Bone marrow (tissue), 2 donors: ENCODE measurements around the gene TMEM80.
A peak's percentile ranks its signal among the peaks of the same experiment; 100 is the strongest.

Experiments
- DNase-seq, 2 donors: peaks; one replicate each; lab custom pipeline; 2025; lab: John Stamatoyannopoulos, UW

The TMEM80 gene

DNA sequence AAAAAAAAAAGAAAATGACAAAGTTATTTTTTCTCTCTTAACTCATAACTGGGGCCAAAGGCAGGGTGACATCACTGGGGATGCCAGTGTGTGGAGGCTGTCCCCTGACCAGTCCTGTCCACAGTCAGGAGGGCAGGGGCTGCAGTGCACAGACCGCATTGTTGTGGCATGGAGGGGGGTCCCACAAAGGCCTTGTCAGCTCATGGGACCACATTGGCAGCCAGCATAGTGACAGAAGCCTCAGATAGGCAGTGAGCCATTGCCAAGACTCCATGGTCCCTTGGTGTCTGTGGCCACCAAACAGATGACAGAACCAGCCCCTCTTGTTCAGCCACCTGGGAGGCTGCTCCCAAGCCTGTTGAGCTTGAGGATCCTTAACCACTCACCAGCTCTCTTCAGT, 4.1 kb downstream of the TMEM80 start:
- no peak for DNase-seq

DNA sequence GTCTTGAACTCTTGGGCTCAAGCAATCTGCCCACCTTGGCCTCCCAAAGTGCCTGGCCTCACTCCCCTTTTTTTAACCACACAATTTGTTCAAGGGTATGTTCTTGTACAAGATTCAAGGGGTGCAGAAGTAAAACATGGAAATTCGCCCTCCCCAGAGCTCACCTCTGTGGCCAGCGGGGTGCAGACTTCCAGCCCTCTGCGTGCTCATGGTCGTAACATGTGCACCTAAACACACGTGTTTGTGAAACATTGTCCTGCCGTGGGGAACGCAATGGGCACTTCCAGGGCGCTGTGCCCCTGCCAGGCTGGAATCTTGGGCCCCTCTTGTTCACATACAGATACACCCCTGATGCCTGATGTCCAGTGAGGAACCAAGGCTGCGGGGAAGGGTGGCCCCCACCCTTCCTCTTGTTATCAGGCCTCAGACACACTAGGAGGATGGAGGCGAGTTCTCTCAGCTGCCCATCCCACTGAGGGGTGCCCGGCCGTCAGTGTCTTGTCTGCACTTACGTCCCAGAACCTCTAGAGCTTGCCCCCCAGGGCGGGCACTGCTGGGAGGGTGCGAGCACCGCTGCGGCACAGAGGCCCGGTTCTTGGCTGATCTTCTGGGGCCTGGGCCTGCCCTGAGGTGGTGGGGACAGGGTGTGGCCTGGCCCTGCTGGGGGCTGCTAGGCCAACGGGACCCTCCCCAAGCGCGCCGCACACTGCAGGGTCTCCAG, 6.3 kb downstream of the TMEM80 start:
- no peak for DNase-seq

DNA sequence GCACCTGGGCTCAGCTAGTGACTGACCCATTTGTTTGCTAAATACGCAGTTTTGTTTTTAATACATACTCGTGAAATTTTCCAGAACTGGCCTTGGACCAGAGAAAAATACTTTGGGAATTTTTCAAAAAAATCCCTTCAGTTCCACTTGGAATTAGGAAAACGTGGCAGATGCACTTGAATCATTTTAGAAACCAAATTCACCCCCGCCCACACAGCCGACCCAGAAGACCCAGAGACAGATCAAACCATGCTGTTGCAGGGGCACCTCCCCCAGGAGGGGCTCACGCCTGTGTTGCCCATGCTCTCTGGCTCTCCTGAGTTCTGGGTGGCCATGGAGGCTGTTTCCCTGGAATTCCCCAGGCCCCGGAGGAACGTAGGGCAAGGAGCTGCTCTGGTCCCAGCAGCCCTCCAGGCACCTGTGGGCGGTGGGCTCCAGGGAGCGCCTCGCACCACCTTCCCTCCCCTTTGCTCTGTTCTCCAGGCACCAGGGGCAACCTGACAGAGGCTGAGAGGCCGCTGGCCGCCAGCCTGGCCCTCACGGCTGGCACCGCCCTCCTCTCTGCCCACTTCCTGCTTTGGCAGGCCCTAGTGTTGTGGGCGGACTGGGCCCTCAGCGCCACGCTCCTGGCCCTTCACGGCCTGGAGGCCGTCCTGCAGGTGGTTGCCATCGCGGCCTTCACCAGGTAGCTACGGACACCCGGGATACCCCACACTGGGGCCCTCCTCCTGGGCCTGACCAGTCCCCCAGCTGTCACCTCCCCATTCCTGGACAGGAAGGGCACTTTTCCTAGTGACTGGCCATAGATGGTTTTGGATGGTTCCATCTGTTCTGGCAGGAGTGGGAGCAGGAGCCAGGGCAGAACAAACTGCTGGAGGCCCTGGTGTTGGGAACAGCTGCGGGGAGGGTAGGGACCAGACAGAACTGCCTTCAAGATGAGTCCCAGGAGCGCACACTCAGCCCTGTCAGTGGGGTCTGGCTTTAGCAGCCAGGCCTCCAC, 7.1 kb downstream of the TMEM80 start:
- no peak for DNase-seq

DNA sequence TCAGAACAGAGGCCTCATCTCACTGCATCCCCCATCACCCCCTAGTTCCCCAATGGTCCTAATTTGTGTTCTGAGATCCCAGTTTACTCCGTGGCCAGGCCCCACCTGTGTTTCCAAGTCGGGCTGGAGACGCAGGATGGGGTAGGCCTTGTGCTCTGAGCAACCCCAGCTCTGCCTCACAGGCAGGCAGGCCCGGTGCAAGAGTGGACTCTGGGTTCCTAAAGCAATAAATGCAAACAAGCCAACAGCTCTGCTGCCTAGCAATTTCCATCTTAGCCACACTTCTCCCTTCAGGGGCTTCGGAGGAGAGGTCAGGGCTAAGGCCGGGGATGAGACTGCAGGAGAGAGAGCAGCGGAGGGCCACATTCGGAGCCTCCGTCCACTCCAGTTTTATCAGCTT, 7.9 kb downstream of the TMEM80 start:
- DNase-seq = no peak

DNA sequence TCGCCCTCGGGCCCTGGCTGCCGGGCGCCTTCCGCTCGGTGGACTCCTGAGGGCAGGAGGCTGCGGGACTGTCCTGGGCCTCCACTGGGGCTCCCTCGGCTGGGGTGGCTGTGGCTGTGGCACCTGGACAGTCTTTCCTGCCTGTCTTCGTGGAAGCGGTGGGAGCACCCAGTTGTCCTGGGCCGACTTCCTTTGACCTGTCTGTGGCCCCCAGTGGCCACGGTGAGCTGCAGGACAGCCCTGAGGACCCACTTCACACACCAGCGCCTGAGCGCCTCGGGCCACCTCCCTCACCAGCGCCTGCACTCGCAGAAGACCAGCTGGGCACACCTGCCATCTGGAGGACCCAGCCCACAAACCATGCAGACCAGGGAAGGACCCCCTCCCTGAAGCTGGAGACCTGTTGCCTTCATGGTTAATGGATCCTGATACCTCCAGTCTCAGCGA, 8.6 kb downstream of the TMEM80 start:
- DNase-seq = no peak

DNA sequence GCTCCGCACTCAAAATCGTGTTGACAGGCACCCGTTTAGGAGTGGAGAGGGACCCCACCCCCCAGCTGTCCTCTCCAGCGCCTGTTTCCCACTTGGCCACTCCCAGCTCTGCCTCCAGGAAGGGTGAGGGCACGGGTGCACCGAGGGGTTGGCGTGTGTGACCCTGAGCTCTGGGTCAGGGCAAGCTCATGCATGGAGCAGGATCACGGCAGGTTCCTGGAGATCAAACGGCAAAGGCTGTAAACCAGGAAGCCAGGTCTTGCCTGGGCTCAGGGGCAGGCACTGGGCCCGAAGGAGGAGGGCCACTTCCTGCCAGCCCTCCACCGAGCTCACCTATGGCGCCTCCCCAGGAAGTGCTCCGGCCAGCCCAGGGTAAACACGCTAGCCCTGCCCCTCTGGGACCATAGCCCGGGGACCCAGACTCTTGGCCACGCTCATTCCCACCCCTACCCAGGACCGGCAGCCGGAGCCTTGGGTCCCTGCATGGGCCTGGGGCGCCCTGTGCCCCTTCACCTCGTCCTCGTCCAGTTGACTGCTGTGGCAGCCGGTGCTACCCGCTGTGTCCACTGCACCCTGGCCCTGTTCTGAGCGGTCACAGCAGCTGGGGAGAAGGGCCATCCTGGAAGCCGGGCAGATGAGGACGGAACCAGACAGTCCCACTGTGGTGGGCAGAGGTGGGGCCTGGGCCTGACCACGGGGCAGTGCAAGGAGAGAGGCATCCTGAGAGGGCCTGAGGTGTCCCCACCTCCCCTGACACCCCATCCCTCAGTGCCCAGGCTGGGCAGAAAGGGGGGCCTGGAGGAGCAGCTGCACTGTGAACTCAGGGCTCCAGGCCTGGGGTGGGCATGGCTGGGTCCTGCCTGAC, 9.4 kb downstream of the TMEM80 start:
- DNase-seq = no peak

DNA sequence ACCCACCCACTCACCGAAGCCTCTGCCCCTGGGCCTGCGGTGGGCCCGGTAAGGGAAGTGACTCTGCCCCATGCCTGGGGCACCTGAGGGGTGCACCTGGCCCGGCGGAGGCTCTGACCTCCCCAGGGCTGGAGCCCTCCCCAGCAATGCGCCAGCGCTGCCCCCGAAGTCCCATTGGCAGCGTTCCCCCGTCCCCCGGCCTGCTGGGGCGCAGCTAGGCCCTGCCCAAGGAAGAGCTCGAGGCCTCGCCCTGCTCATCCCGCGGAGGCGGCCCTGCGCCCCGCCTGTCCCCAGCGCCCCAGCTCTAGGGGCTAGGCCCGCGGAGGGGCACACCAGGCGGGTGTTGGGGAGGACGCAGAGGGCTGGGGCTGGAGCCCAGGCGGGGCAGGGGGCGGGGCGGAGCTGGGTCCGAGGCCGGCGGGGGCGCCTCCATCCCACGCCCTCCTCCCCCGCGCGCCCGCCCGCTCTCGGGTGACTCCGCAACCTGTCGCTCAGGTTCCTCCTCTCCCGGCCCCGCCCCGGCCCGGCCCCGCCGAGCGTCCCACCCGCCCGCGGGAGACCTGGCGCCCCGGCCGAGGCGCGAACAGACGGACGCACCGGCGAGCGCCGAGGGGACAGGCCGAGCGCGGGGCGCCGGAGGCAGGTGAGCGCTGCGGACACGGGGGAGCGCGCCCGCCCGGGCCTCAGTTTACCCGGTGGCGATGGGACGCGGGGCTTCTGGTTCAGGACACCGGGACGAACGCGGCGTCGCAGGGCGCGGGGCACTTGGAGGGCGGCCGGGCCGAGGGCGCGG, 10.2 kb downstream of the TMEM80 start, which contains the start of gene EPS8L2:
Gene EPS8L2, plus strand, starts transcription at position 586 of the 793 bp plus-strand sequence. CDS start 3,177 bp downstream, outside the sequence.
- no peak for DNase-seq

DNA sequence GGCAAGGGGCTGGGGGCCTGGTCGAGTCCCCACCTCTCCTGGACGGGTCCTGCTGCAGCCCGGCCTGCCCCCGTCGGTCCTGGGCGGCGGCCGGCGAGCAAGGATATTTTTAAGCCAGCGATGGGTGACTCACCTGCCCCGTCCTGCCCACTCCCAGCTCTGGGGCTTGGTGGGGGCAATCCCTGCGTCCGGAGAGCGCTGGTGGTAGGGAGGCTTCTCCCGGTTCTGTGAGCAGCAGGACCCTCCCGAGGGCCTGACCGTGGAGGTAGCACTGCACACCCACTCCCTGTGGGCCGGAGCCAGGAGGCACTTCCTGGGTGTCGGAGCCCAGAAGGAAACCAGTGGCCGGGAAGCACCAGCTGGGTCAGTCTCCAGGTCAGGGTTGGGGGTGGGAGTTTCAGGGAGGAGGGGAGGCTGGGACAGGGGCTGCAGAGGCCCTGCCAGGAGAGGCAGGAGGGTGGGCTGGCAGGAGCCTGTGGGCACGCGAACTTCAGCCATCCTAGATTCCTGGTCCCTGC, 10.9 kb downstream of the TMEM80 start:
- no peak for DNase-seq

DNA sequence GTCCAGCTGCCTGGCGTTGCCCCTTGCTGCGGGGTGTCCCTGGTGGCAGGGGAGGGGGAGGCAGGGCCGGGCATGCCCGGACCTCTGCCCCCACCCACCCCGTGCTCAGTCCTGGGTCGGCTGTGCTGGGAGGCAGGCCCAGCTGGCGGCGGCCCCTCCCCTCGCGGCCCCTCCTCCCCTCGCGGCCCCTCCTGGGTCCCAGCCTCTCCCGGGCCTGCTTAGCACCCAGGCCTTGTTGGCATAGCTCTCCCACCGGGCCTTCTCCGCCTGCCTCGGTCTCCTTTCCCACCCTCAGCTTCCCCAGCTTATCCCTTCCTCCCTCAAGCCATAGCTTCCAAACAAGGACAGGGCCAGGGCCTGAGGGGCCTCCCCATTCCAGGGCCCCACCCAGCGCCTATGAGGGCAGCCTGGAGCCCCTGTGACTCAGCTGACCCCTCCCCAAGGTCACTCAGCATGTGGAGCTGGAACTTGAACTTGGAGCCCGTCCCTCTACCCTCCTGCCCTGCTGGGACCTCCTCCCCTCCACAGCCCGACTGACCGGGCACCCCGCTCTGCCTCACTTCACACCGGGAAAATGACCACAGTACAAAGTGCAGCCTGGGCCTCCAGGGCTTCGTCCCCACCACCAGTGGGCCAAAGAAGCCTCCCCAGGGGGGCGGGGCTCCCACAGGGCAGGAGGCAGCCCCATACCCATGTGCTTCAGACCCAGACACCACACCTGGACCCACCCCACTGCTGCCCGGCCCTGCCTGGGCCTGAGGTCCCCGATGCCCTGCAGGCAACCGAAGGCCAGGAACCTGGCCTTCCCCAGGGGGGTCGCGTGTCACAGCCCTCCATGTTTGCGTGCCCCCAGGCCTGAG, 11.6 kb downstream of the TMEM80 start:
- no peak for DNase-seq

DNA sequence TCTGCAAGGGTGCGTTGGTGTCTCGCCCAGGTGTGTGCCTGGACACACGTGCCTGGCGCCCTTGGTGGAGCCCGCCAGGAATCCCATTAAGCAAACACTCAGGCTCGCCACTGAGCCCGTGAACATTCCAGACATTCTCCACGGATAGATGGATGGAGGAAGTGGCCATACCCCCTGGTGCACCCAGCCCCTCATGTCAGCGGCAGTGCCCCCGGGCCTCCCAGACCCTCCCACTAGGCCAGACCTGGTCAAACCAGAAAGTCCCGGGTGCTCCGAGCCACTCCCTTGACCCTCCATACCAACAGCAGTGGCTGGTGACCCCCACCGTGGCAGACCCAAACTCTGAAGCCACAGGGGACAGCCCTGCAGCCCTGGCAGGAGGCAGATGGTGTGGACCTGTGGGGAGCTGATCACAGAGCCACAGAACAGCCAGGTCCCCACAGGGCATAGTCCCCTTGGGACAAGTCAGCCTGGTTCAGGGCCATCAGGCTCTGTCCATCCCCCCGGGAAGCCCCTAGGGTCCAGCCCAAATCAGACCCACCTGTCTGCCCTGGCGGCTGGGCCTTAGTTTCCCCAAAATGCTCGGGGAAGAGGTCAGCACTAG, 12.3 kb downstream of the TMEM80 start:
- no peak for DNase-seq

DNA sequence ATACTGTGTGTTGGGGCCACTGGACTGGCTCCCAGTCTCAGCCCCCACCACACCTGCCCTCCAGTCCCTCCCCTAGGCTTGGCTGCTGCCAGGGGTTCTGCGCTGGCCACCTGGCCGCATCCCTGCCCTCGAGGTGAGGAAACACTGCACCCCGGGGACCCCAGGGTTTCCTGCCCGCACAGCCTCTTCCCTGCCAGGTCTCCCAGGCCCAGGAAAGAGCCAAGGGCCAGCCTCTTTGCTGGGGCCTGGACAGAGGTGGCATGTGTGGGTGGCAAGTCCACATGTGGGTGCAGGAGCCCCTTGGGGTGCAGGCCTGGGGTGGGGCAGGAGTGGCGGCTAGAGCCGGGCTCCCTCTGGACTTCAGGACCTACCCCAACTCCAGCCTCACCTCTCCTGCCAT, 12.9 kb downstream of the TMEM80 start:
- no peak for DNase-seq

DNA sequence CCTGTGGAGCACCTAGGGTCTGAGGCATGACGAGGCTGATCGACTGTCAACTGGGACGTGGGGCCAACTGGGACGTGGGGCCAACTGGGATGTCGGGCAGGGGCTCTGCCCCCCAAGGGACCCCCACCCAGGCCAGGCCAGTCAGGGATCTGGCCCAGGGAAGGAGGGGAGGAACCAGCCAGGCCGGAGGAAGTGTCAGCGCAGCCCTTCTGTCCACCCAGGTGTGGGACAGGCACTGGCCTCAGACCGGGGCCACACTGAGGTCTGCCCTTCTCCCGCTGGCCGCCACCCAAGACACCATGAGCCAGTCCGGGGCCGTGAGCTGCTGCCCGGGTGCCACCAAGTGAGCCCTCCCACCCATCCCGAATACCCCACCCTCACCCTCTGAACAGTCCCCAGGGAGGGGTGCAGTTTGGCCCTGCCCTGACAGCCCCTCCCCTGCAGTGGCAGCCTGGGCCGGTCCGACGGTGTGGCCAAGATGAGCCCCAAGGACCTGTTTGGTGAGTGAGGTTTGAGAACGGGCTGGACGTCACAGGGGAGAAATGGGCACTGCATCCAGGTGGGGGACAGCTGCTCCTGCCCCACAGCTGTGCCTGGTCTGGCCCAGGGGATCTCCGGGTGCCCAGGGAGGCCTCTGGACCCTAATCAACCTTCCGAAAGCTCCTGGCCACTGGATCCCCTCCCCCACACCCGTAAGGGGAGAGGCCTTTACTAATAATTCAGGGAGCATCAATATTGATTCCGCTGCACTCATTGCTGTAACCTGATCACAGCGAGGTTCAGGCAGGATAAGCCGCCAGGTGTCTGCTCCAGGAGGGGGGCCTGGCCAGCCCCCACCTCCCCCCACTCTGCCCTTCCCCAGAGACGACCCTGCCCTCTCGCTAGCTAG, 13.7 kb downstream of the TMEM80 start:
- no peak for DNase-seq

DNA sequence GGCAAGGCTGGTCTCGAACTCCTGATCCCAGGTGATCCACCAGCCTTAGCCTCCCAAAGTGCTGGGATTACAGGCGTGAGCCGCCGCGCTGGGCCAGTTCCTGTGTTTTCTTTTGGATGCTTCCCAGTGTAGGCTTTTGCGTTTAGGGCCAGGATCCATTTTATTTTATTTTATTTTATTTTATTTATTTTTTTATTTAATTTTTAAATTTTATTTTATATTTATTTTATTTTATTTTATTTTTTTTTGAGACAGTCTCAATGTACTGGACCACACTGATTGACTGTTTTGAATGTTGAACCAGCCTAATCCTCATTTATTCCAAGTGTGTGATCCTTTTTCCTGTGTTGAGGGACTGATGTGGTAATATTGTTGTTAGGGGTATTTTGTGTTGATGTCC, 18.8 kb downstream of the TMEM80 start:
- DNase-seq = no peak

DNA sequence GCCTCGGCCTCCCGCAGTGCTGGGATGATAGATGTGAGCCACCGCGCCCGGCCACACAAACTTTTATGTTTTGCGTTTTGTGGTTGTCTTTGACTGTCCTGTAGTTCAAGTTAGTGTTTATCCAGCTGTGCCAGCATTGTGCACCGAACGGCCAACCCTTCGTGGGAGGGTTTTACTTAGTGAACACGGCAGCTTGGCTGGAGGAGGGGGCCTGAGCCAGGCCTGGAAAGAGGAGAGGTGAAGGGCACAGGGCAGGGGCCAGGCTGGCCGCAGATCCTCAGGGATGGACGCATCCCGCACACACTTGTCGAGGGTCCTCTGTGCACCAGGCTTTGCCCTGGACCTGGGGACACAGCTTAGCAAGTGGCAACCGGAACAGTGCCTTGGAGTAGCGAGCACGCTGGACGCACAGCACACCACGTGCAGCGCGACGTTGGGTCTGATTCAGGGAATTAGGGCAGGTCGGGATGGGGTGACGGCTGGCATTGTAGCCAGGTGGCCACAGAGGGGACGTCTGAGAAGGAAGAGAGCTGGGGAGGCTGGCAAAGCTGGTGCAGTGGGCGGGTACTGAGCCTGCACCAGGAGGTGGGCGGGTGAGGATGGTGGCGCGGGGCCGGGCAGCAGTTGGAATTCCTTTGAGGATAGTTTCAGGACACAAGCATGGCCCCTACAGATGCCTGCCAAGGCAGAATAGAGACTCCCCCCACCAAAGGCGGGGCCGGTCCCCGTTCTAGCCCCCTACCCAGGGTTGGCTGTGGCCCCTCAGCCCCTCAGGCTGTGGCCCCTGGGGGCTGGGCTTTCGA, 23.8 kb downstream of the TMEM80 start:
- DNase-seq = no peak

DNA sequence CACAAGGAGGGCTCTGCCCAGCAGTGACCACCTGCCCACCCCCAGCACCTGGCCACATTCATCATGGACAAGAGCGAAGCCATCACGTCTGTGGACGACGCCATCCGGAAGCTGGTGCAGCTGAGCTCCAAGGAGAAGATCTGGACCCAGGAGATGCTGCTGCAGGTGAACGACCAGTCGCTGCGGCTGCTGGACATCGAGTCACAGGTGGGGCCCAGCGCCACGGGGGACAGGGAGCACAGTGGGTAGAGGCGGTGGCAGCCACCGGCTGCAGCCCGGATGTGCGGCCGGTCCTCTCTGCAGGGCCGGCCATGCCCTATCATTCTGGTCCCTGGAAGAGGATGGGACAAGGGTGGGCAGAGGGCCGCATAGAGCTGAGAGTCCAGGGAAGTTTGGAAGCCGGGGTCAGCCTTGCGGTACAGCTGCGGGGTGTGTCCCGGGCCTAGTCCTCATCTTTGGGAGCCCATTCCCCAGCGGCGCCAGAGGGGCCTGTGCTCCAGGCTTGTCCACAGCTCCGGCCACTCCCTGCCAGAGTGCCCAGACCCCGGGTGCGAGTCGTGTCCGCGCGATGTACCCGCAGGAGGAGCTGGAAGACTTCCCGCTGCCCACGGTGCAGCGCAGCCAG, 24.5 kb downstream of the TMEM80 start:
- DNase-seq = no peak

DNA sequence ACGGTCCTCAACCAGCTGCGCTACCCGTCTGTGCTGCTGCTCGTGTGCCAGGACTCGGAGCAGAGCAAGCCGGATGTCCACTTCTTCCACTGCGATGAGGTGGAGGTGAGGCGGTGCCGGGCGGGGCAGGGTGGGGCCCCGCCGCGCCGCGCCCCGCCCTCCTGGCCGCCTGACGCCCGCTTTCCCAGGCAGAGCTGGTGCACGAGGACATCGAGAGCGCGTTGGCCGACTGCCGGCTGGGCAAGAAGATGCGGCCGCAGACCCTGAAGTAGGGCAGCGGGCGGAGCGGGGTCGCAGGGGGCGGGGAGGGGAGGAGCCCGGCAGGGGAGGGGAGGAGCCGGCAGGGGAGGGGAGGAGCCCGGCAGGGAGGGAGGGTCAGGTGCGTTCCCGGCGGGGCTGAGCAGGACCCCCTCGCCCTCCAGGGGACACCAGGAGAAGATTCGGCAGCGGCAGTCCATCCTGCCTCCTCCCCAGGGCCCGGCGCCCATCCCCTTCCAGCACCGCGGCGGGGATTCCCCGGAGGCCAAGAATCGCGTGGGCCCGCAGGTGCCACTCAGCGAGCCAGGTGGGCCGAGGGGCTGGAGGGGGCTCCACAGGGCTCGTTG, 25.1 kb downstream of the TMEM80 start:
- DNase-seq = peak in 1 of 2 donors; percentile 48

DNA sequence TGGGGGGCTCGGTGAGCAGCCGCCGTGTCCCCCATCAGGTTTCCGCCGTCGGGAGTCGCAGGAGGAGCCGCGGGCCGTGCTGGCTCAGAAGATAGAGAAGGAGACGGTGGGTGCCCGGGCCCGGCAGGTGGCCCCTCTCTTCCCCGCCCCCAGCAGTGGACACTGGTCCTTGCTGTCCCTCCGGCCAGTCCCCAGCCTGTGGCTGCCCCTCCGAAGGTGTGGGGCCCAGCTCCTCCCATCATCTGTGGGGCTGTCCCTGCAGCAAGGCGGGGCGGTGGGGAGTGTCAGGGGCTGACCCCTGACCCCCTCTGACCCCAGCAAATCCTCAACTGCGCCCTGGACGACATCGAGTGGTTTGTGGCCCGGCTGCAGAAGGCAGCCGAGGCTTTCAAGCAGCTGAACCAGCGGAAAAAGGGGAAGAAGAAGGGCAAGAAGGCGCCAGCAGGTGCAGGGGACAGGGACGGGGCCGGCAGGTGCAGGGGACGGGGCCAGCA, 25.7 kb downstream of the TMEM80 start:
- no peak for DNase-seq
